ENCODE results near the gene SMIM41.

DNA sequence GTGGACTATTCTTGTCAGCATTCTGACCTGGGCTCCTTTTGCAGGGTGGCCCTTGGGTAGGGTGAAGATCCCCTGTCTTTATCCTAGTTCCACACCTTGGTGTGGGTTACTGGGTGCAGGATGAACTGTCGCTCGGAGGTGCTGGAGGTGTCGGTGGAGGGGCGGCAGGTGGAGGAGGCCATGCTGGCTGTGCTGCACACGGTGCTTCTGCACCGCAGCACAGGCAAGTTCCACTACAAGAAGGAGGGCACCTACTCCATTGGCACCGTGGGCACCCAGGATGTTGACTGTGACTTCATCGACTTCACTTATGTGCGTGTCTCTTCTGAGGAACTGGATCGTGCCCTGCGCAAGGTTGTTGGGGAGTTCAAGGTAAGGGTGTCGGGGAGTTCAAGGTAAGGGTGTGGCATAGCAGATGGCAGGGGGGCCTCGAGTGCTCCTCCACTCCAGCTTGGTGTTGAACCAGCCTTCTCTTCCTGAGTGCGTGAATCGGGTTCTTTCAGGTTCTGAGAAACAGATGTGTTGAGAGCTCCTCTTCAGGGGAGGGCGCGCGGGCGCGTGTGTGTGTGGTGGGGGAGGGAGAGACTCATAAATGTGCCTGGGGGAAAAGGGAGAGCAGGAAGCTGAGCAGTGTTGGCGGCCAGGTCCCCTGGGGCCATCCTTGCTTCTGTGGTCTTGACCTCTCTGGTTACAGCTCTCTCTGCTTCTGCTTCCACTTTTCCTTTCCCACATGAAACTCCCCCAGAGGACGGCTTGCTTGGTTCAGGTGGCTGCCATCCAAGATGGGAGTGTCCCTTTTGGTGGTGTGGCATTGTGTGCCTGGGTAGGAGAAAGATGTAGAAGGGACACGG lies 5.7 kb upstream of the SMIM41 start:
- TF ChIP-seq SUZ12 (IDR thresholded peaks at IDR 0.05; ENCODE audit: extremely low read depth, insufficient read depth, insufficient read length) (no peak), ZNF274 (IDR thresholded peaks at IDR 0.05; ENCODE audit: low read depth, low read length) (no peak), YY1 (IDR thresholded peaks at IDR 0.05; ENCODE audit: insufficient read depth, insufficient read length) (no peak)
